PC-3 (cell line): ENCODE measurements around the gene SGMS1. TPM values are rescaled to one million over a fixed set of nuclear protein-coding genes. Genes with fewer than 3 reads are reported as not detected.

Experiments used
- ATAC-seq: fragments of 200-7000 bp; cut with Tn5 transposase; 2 replicates; pipeline ENCODE4 v1.9.1; 2020; ENCODE audit warnings: mild to moderate bottlenecking, moderate library complexity
- BruUV-seq: library from RNA; stranded (reverse); fragments of 400-500 nt; replicated peaks from 2 replicates; lab custom pipeline; 2021; lab: Mats Ljungman, UMichigan
- CTCF ChIA-PET: fragments of 300-600 bp; sonication (Branson Sonifier 250); formaldehyde crosslinking; loops from one replicate; lab custom pipeline; 2022; ENCODE audit warnings: antibody characterized with exemption; lab: Charles Lee
- POLR2A ChIA-PET: fragments of 300-600 bp; sonication (Branson Sonifier 250); formaldehyde crosslinking; loops from one replicate; lab custom pipeline; 2022; ENCODE audit warnings: antibody characterized with exemption; ENCODE audit not compliant: unreplicated experiment; lab: Charles Lee
- DNase-seq: peaks from one replicate; pipeline ENCODE4 v3.0.0-alpha.2; 2015
- H2AFZ ChIP-seq: fragments of 300-600 bp; sonication (generic); 2 replicates; pipeline ENCODE4 v1.6.0; 2016; ENCODE audit warnings: antibody characterized with exemption, low read length
- H3F3A ChIP-seq: fragments of 300-600 bp; sonication (generic); one replicate; pipeline ENCODE4 v1.6.0; 2017; ENCODE audit warnings: antibody characterized with exemption, low read length, control low read depth, mild to moderate bottlenecking; ENCODE audit not compliant: unreplicated experiment
- H3K27ac ChIP-seq: fragments of 300-600 bp; sonication (generic); 2 replicates; pipeline ENCODE4 v1.5.1; 2016; ENCODE audit warnings: mild to moderate bottlenecking, low read length
- H3K27me3 ChIP-seq: fragments of 300-600 bp; sonication (generic); 2 replicates; pipeline ENCODE4 v1.6.1; 2016; ENCODE audit warnings: low read length, mixed read lengths
- H3K36me3 ChIP-seq: fragments of 300-600 bp; sonication (generic); 2 replicates; pipeline ENCODE4 v1.6.1; 2016; ENCODE audit warnings: low read depth, mixed run types, low read length, mixed read lengths
- H3K4me1 ChIP-seq: fragments of 300-600 bp; sonication (generic); 2 replicates; pipeline ENCODE4 v1.5.1; 2016; ENCODE audit warnings: low read length; ENCODE audit not compliant: insufficient read depth
- H3K4me2 ChIP-seq: fragments of 300-600 bp; sonication (generic); 2 replicates; pipeline ENCODE4 v1.6.0; 2016; ENCODE audit warnings: low read length
- H3K4me3 ChIP-seq: fragments of 300-600 bp; sonication (generic); 2 replicates; pipeline ENCODE4 v1.5.1; 2016; ENCODE audit warnings: mild to moderate bottlenecking, low read length, mixed read lengths
- H3K79me2 ChIP-seq: fragments of 300-600 bp; sonication (generic); 2 replicates; pipeline ENCODE4 v1.6.1; 2017; ENCODE audit warnings: low read length, mixed read lengths
- H3K9ac ChIP-seq: fragments of 300-600 bp; sonication (generic); 2 replicates; pipeline ENCODE4 v1.6.0; 2016; ENCODE audit warnings: mild to moderate bottlenecking, low read length
- H3K9me2 ChIP-seq: fragments of 300-600 bp; sonication (generic); replicated peaks from 2 replicates; pipeline ENCODE4 v1.6.1; 2016; ENCODE audit warnings: mixed run types, low read length, mixed read lengths
- H3K9me3 ChIP-seq: fragments of 300-600 bp; sonication (generic); 2 replicates; pipeline ENCODE4 v1.6.1; 2016; ENCODE audit warnings: low read length, mixed read lengths
- H4K20me1 ChIP-seq: fragments of 300-600 bp; sonication (generic); 2 replicates; pipeline ENCODE4 v1.6.1; 2016; ENCODE audit warnings: low read length, mixed read lengths
- CTCF ChIP-seq: fragments of 300-600 bp; sonication (generic); conservative IDR thresholded peaks from 2 replicates; pipeline ENCODE4 v1.5.1; 2017; ENCODE audit warnings: antibody characterized with exemption, low read depth, mild to moderate bottlenecking, low read length
- EZH2 ChIP-seq: fragments of 300-600 bp; sonication (generic); IDR thresholded peaks from one replicate; pipeline ENCODE4 v1.6.1; 2017; ENCODE audit warnings: antibody characterized with exemption, mild to moderate bottlenecking, low read length; ENCODE audit not compliant: unreplicated experiment
- EZH2phosphoT487 ChIP-seq: fragments of 300-600 bp; sonication (generic); IDR thresholded peaks from 2 replicates; pipeline ENCODE4 v1.6.1; 2018; ENCODE audit warnings: mild to moderate bottlenecking, antibody characterized with exemption, low read length, borderline replicate concordance
- intact Hi-C: fragments of 100-400 bp; cut with micrococcal nuclease; formaldehyde crosslinking; loops from 2 replicates; pipeline ENCODE4 v1.9.0; 2023
- total RNA-seq: library from RNA; depleted of rRNA; stranded (reverse); fragments of >200 nt; gene quantifications from 2 replicates; pipeline ENCODE4 v1.2.3, GENCODE V29; 2014

SGMS1 gene
- total RNA-seq, 1 experiment from 2014 or later, result 61.4 TPM

- POLR2A ChIA-PET, result no interaction called here
- Histone ChIP-seq H3K27me3 (no peaks in the 10 kb centered on the region), H3K4me2 (no peak overlapping the region), H2AFZ (no peak overlapping the region), H3K36me3 (no peaks in the 10 kb centered on the region), H3K9me2 (no peaks in the 10 kb centered on the region), H3K27ac (no peak overlapping the region), H3K4me1 (no peaks in the 10 kb centered on the region), H3K79me2 (no peaks in the 10 kb centered on the region), H3K9me3 (no peaks in the 10 kb centered on the region), H4K20me1 (no peaks in the 10 kb centered on the region), H3K4me3 (no peak overlapping the region), H3K9ac (no peak overlapping the region), H3F3A (no peaks in the 10 kb centered on the region)
- DNase-seq (no peak), ATAC-seq (no peak)
- intact Hi-C loops, result loop anchor here (5.0 kb wide), 1 partner anchor 64 kb away; no protein-coding TSS in a partner anchor
- CTCF ChIA-PET, result no interaction called here
- TF ChIP-seq EZH2 (no peak), CTCF (no peak), EZH2phosphoT487 (no peak)
- no TSS peak for BruUV-seq
Observed at GRCh38 chr10:50293513-50294313, 330.0 kb downstream of the SGMS1 start.

GRCh38 chr10:50291261-50291850 is 332.4 kb downstream of the SGMS1 start:
- Histone ChIP-seq H4K20me1 (no peaks in the 10 kb centered on the region), H3K36me3 (no peaks in the 10 kb centered on the region), H3K27ac (no peak overlapping the region), H3K4me2 (no peak overlapping the region), H3K4me3 (no peak overlapping the region), H3K27me3 (no peaks in the 10 kb centered on the region), H3K79me2 (no peaks in the 10 kb centered on the region), H3K9me2 (no peaks in the 10 kb centered on the region), H3K4me1 (no peaks in the 10 kb centered on the region), H2AFZ (no peak overlapping the region), H3K9me3 (no peaks in the 10 kb centered on the region), H3K9ac (no peak overlapping the region), H3F3A (no peaks in the 10 kb centered on the region)
- intact Hi-C loops, result loop anchor here (5.0 kb wide), 1 partner anchor 66 kb away; no protein-coding TSS in a partner anchor
- DNase-seq, result peak; percentile 58
- POLR2A ChIA-PET, result no interaction called here
- no peak for TF ChIP-seq EZH2
- peak; percentile 78 for TF ChIP-seq CTCF
- CTCF ChIA-PET, result no interaction called here
- ATAC-seq, result peak; percentile 41; the same call in 1 of the 2 replicates
- no TSS peak for BruUV-seq

GRCh38 chr10:50289196-50289595 is 334.6 kb downstream of the SGMS1 start:
- no peaks in the 10 kb centered on the region for H3K4me1 ChIP-seq
- H3K4me3 ChIP-seq, result no peak overlapping the region
- no peak for TF ChIP-seq EZH2
- CTCF ChIA-PET, result no interaction called here
- H3K4me2 ChIP-seq, result no peak overlapping the region
- no peaks in the 10 kb centered on the region for H3K27me3 ChIP-seq
- H3F3A ChIP-seq, result no peaks in the 10 kb centered on the region
- no peak overlapping the region for H3K9ac ChIP-seq
- H3K79me2 ChIP-seq, result no peaks in the 10 kb centered on the region
- no peaks in the 10 kb centered on the region for H4K20me1 ChIP-seq
- intact Hi-C loops, result no loop called here
- no peaks in the 10 kb centered on the region for H3K36me3 ChIP-seq
- no peak overlapping the region for H2AFZ ChIP-seq
- H3K27ac ChIP-seq, result no peak overlapping the region
- no peaks in the 10 kb centered on the region for H3K9me3 ChIP-seq
- no TSS peak for BruUV-seq
- POLR2A ChIA-PET, result no interaction called here
- no peaks in the 10 kb centered on the region for H3K9me2 ChIP-seq
- DNase-seq, result no peak
- ATAC-seq, result no peak
